GM19328 (cell line): ENCODE results near the gene FOXD1.
"Not testable (repeated sequence)": the region's sequence is repeated elsewhere in the genome, so short reads cannot be mapped to it uniquely, and the experiment has no call there.

Experiments used
- ATAC-seq: cut with Tn5 transposase; IDR thresholded peaks from one replicate; pipeline ENCODE4 v1.9.1; 2021; ENCODE audit warnings: mild to moderate bottlenecking, moderate library complexity; ENCODE audit not compliant: unreplicated experiment

Gene FOXD1

DNA sequence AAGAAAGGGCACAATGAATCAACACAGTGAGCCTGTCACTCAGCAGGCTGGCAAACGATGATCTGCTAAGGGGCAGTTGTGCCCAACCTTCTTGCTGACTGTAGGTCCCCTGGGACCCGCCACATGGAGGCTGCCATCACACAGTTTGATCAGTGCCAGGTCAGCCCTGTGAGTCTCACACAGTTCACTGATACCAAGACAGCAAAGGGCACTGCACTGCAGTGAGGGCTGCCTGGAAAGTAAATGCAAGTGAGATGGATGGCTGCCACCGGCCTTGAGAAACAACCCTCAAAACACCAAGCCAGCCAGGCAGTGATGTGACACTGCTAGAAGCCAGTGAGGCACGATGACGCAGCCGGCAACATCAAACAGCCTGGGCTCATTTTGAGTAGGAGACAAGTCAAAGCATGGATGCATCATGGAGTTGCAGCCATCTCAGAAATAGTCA lies 30.3 kb downstream of the FOXD1 start:
- no peak for ATAC-seq

DNA sequence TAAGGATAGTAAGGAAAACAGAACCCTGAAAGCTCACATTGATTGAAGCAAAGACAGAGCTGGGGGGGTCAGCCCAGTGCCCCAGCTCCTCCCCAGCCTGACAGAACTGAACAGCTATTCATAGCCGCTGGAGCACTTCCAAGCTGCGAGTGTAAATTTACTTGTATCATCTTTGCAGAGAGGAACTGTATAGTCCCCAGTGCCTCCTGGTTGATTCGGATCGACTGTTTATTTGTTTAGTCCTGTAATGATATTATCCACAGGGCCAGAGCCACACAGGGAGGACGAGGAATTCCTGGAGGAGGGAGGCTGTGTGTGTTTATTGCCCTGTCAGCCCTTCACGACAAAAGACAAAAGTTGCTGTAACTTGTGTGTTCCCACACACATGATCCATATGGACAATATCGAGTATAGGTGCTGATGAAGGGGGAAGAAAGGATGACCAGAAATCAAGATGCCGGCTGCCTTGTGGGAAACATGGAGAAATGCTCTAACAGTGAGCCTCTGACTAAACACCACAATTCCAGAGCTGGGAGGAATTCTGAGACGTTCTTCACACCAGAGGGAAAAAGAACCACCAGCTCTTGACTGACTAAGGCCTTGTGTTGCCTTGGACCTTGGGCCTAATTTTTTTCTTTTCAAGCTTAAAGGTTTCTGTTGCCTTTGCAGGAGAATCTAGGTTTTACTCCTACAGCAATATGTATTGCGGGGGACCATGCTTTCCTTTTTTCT lies 31.1 kb downstream of the FOXD1 start:
- ATAC-seq = no peak

DNA sequence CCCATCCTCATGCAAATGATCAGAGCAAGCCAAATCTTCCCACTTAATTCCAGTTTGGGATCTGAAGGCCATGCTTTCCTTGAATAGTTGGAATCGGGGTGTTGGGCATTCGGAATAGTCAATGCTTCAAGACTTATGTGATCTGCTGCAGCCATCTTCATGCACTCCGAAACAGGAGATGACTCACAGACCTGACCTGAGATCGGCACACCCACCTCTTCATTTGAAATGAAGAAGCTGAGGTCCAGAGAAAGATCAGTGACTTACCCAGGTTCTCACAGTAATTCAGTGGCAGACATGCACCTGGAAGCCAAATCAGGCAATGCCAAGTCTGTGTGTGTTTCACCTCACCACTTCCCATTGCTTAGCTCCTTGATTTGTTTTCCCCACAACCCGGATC lies 33.0 kb downstream of the FOXD1 start:
- ATAC-seq = no peak

DNA sequence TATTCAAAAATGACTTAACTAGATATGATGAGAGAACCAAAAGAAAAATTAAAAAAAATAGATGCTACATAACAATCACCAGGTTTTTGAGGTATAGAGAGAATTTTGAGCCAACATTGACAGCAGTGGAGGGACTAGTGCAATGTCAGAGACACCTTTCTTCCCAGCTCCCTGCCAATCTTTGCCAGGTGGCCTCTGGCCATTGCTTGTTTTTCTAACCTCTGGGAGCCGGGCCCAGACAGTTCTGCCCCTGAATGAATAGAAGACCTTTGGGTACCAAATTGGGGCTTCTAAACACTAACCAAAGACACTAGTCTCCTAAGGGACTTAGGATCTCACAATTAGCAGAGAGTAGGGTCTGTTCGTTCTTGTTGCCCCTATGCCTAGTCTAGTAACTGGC lies 33.4 kb downstream of the FOXD1 start:
- no peak for ATAC-seq

- ATAC-seq = no peak
Measured at GRCh38 chr5:73412597-73412988, 36.0 kb downstream of the FOXD1 start.

DNA sequence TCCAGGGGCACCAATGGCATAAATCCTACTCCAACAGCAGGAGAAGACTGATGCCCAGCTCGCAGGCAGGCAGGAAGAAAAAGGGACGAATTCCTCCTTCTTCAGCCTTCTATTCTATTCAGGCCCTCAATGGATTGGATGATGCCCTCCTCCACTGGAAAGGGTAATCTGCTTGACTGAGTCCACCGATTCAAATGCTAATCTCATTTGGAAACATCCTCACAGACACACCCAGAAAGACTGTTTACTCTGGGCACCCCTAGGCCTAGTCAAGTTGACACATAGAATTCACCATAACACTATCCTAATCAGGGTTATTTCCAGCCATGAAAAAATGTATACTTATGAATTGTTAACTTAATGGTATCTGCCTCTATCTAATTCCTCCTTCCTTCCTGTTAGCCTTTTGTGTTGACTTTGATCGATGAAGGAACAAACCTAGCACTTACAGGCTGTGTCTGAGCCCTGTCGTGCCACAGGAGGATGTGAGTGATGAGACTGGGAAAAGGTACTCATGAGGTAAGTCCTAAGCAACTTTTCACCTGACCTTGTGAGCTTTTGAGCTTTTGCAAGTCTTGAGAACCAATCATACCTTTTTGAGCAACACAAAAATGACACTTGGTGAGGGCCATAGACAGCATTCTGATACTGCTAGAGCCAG lies 36.5 kb downstream of the FOXD1 start:
- ATAC-seq = no peak

GRCh38 chr5:73409927-73410326 lies 38.6 kb downstream of the FOXD1 start:
- ATAC-seq = not testable (repeated sequence)

DNA sequence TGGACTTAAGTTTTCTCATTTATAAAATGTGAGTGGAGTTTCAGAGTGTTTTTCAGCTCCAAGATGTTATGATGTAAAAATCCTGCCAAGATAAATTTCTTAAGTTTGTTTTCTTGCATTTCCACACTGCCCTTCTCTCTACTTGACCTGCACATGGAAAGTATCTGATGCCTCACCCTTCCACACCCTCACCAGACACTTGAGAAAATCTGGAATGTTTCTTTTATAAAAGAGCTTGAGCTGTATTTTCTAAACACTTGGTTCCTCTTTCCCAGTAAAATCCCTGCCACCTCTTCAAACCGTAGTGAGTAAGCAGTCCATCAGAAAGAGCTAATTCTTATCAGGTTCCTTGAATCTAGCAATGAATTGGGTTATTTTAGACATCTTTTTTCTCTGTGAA lies 42.9 kb downstream of the FOXD1 start:
- no peak for ATAC-seq

- ATAC-seq = no peak
Measured at GRCh38 chr5:73399775-73400174, 48.8 kb downstream of the FOXD1 start.
